SK-N-MC (cell line): Measurements from ENCODE around the gene ACO1.

Source experiments
- EZH2 ChIP-seq: fragments of 200-600 bp; sonication (generic); IDR thresholded peaks from one replicate; pipeline ENCODE4 v1.6.1; 2017; ENCODE audit warnings: antibody characterized with exemption
- FOXP2 ChIP-seq: optimal IDR thresholded peaks from 2 replicates; pipeline ENCODE3; 2011; ENCODE audit warnings: mild to moderate bottlenecking, moderate library complexity; ENCODE audit not compliant: insufficient read depth; ENCODE audit errors: extremely low read length, control extremely low read depth
- POLR2AphosphoS5 ChIP-seq: IDR thresholded peaks from 2 replicates; pipeline ENCODE4 v1.6.1; 2012; ENCODE audit warnings: mild to moderate bottlenecking, low read depth, low read length, borderline replicate concordance

DNA sequence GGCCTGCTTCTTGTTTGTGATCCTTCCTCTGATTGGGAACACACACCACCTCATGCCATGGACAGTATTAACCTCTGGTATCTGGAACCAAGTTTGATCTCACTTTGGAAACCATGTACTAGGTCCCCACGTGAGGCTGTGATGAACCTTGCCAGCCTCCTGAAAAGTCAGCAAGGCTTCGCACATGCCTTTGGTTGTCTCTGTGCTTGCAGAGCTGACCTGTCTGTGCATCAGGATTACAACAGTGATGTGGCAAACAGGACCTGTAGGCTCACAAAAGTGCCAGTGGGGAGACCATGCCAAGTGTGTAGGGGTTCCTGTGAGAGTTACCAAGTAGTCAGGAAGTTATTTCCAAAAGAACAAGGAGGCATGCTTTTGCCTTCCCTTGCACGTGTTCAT is 1.4 kb downstream of the ACO1 start:
- no peak for TF ChIP-seq POLR2AphosphoS5
- TF ChIP-seq EZH2: no peak
- TF ChIP-seq FOXP2: no peak
